GM10248 (cell line): Measurements from ENCODE around the gene NOP10.

ENCODE experiments used
- CTCF ChIA-PET: fragments of 300-600 bp; sonication (Branson Sonifier 250); formaldehyde crosslinking; extraction: SDS; loops from one replicate; lab custom pipeline; 2021; ENCODE audit warnings: antibody characterized with exemption; lab: Yijun Ruan, JAX
- POLR2A ChIA-PET: fragments of 350-650 bp; sonication (Branson Sonifier 250); formaldehyde crosslinking; extraction: SDS; loops from one replicate; lab custom pipeline; 2020; ENCODE audit warnings: antibody characterized with exemption; lab: Yijun Ruan, JAX
- DNase-seq: peaks from one replicate; pipeline ENCODE4 v3.0.0; 2012; ENCODE audit errors: extremely low spot score
- TF ChIP-seq, protein P1 (sequence below): IDR thresholded peaks from 2 replicates; pipeline ENCODE4 v1.5.1; 2012; ENCODE audit warnings: mild to moderate bottlenecking, low read depth; ENCODE audit errors: extremely low read depth, missing control alignments, control extremely low read depth

Gene NOP10

DNA sequence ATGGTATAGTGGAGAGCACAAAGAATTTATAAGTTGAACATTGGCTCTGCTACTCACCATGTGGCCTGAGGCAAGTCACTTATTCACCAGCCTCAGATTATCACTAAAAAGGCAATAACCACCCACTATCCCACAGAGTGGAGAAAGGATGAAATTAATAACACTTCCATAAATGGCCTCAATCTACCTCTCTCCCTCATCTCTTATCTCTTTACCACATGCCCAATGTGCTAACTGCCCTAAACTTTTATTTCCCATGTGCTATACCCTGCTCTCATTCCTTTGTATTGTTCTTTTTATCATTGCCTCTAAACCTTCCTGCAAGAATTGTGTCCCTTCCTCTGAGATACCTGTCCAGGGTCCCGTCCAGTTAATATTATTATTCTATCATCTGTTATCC is 31.4 kb downstream of the NOP10 start:
- TF ChIP-seq, protein P1, sequence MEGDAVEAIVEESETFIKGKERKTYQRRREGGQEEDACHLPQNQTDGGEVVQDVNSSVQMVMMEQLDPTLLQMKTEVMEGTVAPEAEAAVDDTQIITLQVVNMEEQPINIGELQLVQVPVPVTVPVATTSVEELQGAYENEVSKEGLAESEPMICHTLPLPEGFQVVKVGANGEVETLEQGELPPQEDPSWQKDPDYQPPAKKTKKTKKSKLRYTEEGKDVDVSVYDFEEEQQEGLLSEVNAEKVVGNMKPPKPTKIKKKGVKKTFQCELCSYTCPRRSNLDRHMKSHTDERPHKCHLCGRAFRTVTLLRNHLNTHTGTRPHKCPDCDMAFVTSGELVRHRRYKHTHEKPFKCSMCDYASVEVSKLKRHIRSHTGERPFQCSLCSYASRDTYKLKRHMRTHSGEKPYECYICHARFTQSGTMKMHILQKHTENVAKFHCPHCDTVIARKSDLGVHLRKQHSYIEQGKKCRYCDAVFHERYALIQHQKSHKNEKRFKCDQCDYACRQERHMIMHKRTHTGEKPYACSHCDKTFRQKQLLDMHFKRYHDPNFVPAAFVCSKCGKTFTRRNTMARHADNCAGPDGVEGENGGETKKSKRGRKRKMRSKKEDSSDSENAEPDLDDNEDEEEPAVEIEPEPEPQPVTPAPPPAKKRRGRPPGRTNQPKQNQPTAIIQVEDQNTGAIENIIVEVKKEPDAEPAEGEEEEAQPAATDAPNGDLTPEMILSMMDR: no peak
- POLR2A ChIA-PET: no interaction called here
- no peak for DNase-seq
- CTCF ChIA-PET: no interaction called here

DNA sequence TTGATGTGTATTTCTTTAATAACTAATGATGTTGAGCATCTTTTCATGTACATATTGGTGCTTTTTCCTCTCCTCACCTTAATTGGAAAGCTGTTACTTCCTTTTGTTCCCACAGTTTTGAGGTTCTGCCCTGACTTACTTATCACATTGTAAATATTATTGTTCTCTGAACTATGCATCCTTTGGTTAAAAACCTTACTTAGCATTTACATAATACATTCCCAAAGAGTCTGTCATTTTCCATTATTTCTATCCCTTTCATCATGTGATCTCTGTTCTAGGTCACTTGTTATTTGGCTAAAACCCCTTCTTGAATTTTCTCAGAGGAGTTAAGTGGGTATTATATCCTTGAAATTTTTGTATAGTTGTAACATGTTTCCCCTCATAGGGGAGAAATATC is 38.3 kb downstream of the NOP10 start:
- POLR2A ChIA-PET: no interaction called here
- CTCF ChIA-PET: interaction anchor here (0.9 to 1.9 kb wide), 3 partner anchors 10 to 14 kb away, joined by 3 to 5 read pairs (median 3); no protein-coding TSS in a partner anchor
- no peak for DNase-seq
- TF ChIP-seq, protein P1: no peak

DNA sequence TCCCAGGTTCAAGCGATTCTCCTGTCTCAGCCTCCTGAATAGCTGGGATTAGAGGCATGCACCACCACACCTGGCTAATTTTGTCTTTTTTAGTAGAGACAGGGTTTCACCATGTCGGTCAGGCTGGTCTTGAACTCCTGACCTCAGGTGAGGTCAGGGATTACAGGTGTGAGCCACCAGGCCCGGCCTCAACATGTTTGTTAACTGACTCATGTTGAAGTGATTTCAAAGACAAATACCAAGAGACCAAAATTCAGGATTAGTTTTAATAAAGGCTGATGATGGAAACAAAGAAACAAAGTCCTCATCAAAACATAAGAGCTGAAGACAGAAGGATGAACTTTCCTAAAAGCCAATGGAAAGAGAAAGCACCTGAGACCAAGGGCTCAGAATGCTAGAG is 41.9 kb downstream of the NOP10 start:
- POLR2A ChIA-PET: no interaction called here
- no peak for DNase-seq
- CTCF ChIA-PET: interaction anchor here (0.9 to 1.6 kb wide), 4 partner anchors 8 to 66 kb away, joined by 3 to 5 read pairs (median 4); partner anchors contain the start of gene LPCAT4
- TF ChIP-seq, protein P1: no peak

DNA sequence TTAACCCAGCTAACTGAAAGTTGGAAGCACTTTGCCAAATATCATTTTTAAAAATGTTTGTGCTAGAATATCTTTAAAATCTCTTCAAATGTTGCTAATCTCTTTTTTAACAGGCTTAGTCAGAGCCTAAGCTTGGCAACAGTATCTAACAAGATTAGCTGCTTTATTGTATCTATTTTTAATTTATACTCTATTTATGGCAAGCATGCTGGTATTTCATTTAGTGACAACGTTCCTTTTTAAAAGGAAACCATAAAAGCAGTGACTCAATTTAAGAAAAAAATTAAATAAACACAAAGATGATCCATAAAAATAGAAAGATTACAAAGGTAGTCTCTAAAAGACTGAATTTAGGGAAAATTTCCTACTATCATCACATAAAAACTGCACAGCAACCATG is 45.9 kb downstream of the NOP10 start:
- POLR2A ChIA-PET: no interaction called here
- DNase-seq: no peak
- TF ChIP-seq, protein P1: no peak
- CTCF ChIA-PET: no interaction called here

DNA sequence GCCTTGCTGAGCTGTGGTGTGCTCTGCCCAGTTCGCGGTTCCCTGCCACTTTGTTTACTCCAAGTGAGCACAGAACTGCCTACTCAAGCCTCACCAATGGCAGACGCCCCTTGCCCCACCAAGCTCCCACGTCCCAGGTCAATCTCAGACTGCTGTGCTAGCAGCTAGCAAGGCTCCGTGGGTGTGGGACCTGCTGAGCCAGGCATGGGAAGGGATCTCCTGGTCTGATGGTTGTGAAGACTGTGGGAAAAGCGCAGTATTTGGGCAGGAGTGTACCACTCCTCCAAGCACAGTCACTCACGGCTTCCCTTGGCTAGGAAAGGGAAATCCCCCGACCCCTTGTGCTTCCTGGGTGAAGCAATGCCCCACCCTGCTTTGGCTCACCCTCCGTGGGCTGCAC is 50.3 kb downstream of the NOP10 start:
- ChIA-PET CTCF (no interaction called here), POLR2A (no interaction called here)
- DNase-seq: no peak
- TF ChIP-seq, protein P1: no peak
